ENCODE data around the gene OR4X1.

Gene OR4X1

GRCh38 chr11:48242501-48242900 is 21.2 kb upstream of the OR4X1 start:
- no peaks in the 10 kb centered on the region for H3K4me1 ChIP-seq (ENCODE audit: low read length)
- H3K9me3 ChIP-seq (ENCODE audit: insufficient read depth, low read length) = no peaks in the 10 kb centered on the region
- no peak overlapping the region for H3K27ac ChIP-seq (ENCODE audit: low read length)
- no peaks in the 10 kb centered on the region for H4K20me1 ChIP-seq (ENCODE audit: insufficient read depth, low read length)
- no peak overlapping the region for H3K9ac ChIP-seq (ENCODE audit: low read length)
- H3K27me3 ChIP-seq (ENCODE audit: low read depth, low read length) = no peaks in the 10 kb centered on the region
- H3K4me2 ChIP-seq (ENCODE audit: low read length) = no peak overlapping the region
- no peak for TF ChIP-seq CTCF (IDR thresholded peaks at IDR 0.05; ENCODE audit: low read depth, low read length)
- TF ChIP-seq EZH2phosphoT487 (IDR thresholded peaks at IDR 0.05; ENCODE audit: low read depth) = no peak
- H2AFZ ChIP-seq (ENCODE audit: low read depth, low read length) = no peak overlapping the region
- H3K79me2 ChIP-seq (ENCODE audit: low read length) = no peaks in the 10 kb centered on the region
- no peak overlapping the region for H3K4me3 ChIP-seq (ENCODE audit: low read length)
- H3K36me3 ChIP-seq (replicated peaks; ENCODE audit: low read depth, low read length) = no peaks in the 10 kb centered on the region

- H3K27me3 ChIP-seq (ENCODE audit: low read depth, low read length) = no peaks in the 10 kb centered on the region
- H3K36me3 ChIP-seq (replicated peaks; ENCODE audit: low read depth, low read length) = no peaks in the 10 kb centered on the region
- no peak within 1 kb of the TSS for H2AFZ ChIP-seq (ENCODE audit: low read depth, low read length)
- no peak within 1 kb of the TSS for H3K4me3 ChIP-seq (ENCODE audit: low read length)
- H3K4me1 ChIP-seq (ENCODE audit: low read length) = no peaks in the 10 kb centered on the region
- H4K20me1 ChIP-seq (ENCODE audit: insufficient read depth, low read length) = no peaks in the 10 kb centered on the region
- no peak within 1 kb of the TSS for H3K9ac ChIP-seq (ENCODE audit: low read length)
- TF ChIP-seq EZH2phosphoT487 (IDR thresholded peaks at IDR 0.05; ENCODE audit: low read depth) = no peak
- TF ChIP-seq CTCF (IDR thresholded peaks at IDR 0.05; ENCODE audit: low read depth, low read length) = no peak
- H3K4me2 ChIP-seq (ENCODE audit: low read length) = no peak within 1 kb of the TSS
- H3K9me3 ChIP-seq (ENCODE audit: insufficient read depth, low read length) = no peaks in the 10 kb centered on the region; the same call in 1 of the 2 replicates
- H3K27ac ChIP-seq (ENCODE audit: low read length) = no peak within 1 kb of the TSS
- H3K79me2 ChIP-seq (ENCODE audit: low read length) = no peaks in the 10 kb centered on the region
Observed at GRCh38 chr11:48244804-48245203, 18.9 kb upstream of the OR4X1 start, which contains the start of gene OR4X2. Gene OR4X2, plus strand, starts transcription at chr11:48245104. Its CDS starts 0 bp downstream, at chr11:48245104.

- no peak overlapping the region for H3K27ac ChIP-seq (ENCODE audit: low read length)
- no peak overlapping the region for H3K9ac ChIP-seq (ENCODE audit: low read length)
- no peaks in the 10 kb centered on the region for H4K20me1 ChIP-seq (ENCODE audit: insufficient read depth, low read length)
- no peak overlapping the region for H3K4me2 ChIP-seq (ENCODE audit: low read length)
- no peaks in the 10 kb centered on the region; the same call in 1 of the 2 replicates for H3K9me3 ChIP-seq (ENCODE audit: insufficient read depth, low read length)
- TF ChIP-seq CTCF (IDR thresholded peaks at IDR 0.05; ENCODE audit: low read depth, low read length) = no peak
- TF ChIP-seq EZH2phosphoT487 (IDR thresholded peaks at IDR 0.05; ENCODE audit: low read depth) = no peak
- no peaks in the 10 kb centered on the region for H3K36me3 ChIP-seq (replicated peaks; ENCODE audit: low read depth, low read length)
- H2AFZ ChIP-seq (ENCODE audit: low read depth, low read length) = no peak overlapping the region
- no peaks in the 10 kb centered on the region for H3K4me1 ChIP-seq (ENCODE audit: low read length)
- no peak overlapping the region for H3K4me3 ChIP-seq (ENCODE audit: low read length)
- no peaks in the 10 kb centered on the region for H3K79me2 ChIP-seq (ENCODE audit: low read length)
- H3K27me3 ChIP-seq (ENCODE audit: low read depth, low read length) = no peaks in the 10 kb centered on the region
Observed at GRCh38 chr11:48248902-48249301, 14.8 kb upstream of the OR4X1 start.

- Histone ChIP-seq H3K27ac (ENCODE audit: low read length) (peak overlapping the region; percentile 67), H2AFZ (ENCODE audit: low read depth, low read length) (no peak overlapping the region), H3K27me3 (ENCODE audit: low read depth, low read length) (no peaks in the 10 kb centered on the region; the same call in 1 of the 2 replicates), H3K79me2 (ENCODE audit: low read length) (no peaks in the 10 kb centered on the region), H3K4me3 (ENCODE audit: low read length) (peak overlapping the region; percentile 13), H3K4me1 (ENCODE audit: low read length) (peaks cover 28% of the 10 kb centered on the region), H3K9me3 (ENCODE audit: insufficient read depth, low read length) (no peaks in the 10 kb centered on the region), H3K36me3 (replicated peaks; ENCODE audit: low read depth, low read length) (no peaks in the 10 kb centered on the region), H4K20me1 (ENCODE audit: insufficient read depth, low read length) (no peaks in the 10 kb centered on the region), H3K9ac (ENCODE audit: low read length) (peak overlapping the region; percentile 20; the same call in 1 of the 2 replicates), H3K4me2 (ENCODE audit: low read length) (peak overlapping the region; percentile 60)
- TF ChIP-seq CTCF (IDR thresholded peaks at IDR 0.05; ENCODE audit: low read depth, low read length) = no peak
- TF ChIP-seq EZH2phosphoT487 (IDR thresholded peaks at IDR 0.05; ENCODE audit: low read depth) = no peak
Observed at GRCh38 chr11:48261600-48261999, 2.1 kb upstream of the OR4X1 start.
